Measurements from ENCODE around the gene IL1RAPL1. TPM values are rescaled to one million over a fixed set of nuclear protein-coding genes. Genes with fewer than 3 reads are reported as not detected.

Gene IL1RAPL1
- total and polyA plus RNA-seq, 2 experiments from 2014 or later = 0.18 to 0.49 TPM

DNA sequence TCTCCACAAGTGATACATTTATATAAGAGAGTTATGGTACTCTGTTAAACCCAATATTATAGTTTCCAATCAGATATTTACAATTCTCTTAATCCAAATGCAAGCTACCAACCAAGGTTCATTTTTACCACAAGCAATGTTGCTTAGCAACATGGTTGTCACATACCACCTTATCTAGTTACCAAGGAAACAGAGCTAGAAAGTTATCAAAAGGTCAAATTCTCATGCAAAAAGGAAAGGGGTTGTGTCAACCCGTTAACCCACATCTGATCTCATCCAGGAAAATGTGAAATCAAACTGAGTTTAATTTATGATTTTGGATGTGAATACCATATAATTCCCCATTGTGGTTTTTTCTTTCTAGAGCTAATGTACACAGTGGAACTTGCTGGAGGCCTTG lies 1354.0 kb downstream of the IL1RAPL1 start (continued):
- TF ChIP-seq, protein P1, sequence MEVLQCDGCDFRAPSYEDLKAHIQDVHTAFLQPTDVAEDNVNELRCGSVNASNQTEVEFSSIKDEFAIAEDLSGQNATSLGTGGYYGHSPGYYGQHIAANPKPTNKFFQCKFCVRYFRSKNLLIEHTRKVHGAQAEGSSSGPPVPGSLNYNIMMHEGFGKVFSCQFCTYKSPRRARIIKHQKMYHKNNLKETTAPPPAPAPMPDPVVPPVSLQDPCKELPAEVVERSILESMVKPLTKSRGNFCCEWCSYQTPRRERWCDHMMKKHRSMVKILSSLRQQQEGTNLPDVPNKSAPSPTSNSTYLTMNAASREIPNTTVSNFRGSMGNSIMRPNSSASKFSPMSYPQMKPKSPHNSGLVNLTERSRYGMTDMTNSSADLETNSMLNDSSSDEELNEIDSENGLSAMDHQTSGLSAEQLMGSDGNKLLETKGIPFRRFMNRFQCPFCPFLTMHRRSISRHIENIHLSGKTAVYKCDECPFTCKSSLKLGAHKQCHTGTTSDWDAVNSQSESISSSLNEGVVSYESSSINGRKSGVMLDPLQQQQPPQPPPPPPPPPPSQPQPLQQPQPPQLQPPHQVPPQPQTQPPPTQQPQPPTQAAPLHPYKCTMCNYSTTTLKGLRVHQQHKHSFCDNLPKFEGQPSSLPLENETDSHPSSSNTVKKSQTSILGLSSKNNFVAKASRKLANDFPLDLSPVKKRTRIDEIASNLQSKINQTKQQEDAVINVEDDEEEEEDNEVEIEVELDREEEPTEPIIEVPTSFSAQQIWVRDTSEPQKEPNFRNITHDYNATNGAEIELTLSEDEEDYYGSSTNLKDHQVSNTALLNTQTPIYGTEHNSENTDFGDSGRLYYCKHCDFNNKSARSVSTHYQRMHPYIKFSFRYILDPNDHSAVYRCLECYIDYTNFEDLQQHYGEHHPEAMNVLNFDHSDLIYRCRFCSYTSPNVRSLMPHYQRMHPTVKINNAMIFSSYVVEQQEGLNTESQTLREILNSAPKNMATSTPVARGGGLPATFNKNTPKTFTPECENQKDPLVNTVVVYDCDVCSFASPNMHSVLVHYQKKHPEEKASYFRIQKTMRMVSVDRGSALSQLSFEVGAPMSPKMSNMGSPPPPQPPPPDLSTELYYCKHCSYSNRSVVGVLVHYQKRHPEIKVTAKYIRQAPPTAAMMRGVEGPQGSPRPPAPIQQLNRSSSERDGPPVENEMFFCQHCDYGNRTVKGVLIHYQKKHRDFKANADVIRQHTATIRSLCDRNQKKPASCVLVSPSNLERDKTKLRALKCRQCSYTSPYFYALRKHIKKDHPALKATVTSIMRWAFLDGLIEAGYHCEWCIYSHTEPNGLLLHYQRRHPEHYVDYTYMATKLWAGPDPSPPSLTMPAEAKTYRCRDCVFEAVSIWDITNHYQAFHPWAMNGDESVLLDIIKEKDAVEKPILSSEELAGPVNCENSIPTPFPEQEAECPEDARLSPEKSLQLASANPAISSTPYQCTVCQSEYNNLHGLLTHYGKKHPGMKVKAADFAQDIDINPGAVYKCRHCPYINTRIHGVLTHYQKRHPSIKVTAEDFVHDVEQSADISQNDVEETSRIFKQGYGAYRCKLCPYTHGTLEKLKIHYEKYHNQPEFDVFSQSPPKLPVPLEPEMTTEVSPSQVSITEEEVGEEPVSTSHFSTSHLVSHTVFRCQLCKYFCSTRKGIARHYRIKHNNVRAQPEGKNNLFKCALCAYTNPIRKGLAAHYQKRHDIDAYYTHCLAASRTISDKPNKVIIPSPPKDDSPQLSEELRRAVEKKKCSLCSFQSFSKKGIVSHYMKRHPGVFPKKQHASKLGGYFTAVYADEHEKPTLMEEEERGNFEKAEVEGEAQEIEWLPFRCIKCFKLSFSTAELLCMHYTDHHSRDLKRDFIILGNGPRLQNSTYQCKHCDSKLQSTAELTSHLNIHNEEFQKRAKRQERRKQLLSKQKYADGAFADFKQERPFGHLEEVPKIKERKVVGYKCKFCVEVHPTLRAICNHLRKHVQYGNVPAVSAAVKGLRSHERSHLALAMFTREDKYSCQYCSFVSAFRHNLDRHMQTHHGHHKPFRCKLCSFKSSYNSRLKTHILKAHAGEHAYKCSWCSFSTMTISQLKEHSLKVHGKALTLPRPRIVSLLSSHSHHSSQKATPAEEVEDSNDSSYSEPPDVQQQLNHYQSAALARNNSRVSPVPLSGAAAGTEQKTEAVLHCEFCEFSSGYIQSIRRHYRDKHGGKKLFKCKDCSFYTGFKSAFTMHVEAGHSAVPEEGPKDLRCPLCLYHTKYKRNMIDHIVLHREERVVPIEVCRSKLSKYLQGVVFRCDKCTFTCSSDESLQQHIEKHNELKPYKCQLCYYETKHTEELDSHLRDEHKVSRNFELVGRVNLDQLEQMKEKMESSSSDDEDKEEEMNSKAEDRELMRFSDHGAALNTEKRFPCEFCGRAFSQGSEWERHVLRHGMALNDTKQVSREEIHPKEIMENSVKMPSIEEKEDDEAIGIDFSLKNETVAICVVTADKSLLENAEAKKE (CRISPR knock-in tag; IDR thresholded peaks at IDR 0.05) = no peak
- TF ChIP-seq EZH2 (IDR thresholded peaks at IDR 0.05; ENCODE audit: low read depth, unreplicated experiment) (no peak), STAT1 (IDR thresholded peaks at IDR 0.05; ENCODE audit: unreplicated experiment) (no peak), ZNF331 (CRISPR knock-in tag; IDR thresholded peaks at IDR 0.05; ENCODE audit: low read depth) (no peak), NANOG (IDR thresholded peaks at IDR 0.05; ENCODE audit: borderline replicate concordance) (no peak), EZH2phosphoT487 (IDR thresholded peaks at IDR 0.05; ENCODE audit: unreplicated experiment) (no peak), JUNB (IDR thresholded peaks at IDR 0.05; ENCODE audit: unreplicated experiment) (no peak)

DNA sequence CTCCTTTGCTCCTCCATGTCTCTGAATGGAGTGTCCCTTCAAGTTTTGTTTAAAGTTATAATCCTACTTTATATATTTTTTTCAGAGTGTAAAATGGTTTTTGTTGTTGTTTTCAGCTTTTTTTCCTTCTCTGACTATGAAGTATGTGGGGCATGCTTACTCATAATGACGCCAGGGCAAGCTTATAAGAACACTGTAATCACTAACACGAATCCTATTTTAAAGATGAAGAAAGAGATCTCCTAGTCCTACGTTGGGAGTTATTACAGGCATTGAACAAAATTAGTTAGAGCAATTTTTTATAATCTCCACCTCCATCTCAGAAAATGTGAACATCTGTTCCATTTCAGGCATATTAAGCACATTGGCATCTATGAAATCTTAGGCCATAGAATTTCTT lies 1360.0 kb downstream of the IL1RAPL1 start:
- no peak overlapping the region for H3K4me3 Mint-ChIP-seq
- TF ChIP-seq ZNF114 (CRISPR knock-in tag; IDR thresholded peaks at IDR 0.05) (no peak), POLR2AphosphoS5 (IDR thresholded peaks at IDR 0.05; ENCODE audit: low read depth) (no peak), NANOG (IDR thresholded peaks at IDR 0.05; ENCODE audit: borderline replicate concordance) (no peak), STAT1 (IDR thresholded peaks at IDR 0.05; ENCODE audit: unreplicated experiment) (no peak)
- TF ChIP-seq, protein P2, sequence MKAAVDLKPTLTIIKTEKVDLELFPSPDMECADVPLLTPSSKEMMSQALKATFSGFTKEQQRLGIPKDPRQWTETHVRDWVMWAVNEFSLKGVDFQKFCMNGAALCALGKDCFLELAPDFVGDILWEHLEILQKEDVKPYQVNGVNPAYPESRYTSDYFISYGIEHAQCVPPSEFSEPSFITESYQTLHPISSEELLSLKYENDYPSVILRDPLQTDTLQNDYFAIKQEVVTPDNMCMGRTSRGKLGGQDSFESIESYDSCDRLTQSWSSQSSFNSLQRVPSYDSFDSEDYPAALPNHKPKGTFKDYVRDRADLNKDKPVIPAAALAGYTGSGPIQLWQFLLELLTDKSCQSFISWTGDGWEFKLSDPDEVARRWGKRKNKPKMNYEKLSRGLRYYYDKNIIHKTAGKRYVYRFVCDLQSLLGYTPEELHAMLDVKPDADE (IDR thresholded peaks at IDR 0.05) = no peak
- TF ChIP-seq, protein P3, sequence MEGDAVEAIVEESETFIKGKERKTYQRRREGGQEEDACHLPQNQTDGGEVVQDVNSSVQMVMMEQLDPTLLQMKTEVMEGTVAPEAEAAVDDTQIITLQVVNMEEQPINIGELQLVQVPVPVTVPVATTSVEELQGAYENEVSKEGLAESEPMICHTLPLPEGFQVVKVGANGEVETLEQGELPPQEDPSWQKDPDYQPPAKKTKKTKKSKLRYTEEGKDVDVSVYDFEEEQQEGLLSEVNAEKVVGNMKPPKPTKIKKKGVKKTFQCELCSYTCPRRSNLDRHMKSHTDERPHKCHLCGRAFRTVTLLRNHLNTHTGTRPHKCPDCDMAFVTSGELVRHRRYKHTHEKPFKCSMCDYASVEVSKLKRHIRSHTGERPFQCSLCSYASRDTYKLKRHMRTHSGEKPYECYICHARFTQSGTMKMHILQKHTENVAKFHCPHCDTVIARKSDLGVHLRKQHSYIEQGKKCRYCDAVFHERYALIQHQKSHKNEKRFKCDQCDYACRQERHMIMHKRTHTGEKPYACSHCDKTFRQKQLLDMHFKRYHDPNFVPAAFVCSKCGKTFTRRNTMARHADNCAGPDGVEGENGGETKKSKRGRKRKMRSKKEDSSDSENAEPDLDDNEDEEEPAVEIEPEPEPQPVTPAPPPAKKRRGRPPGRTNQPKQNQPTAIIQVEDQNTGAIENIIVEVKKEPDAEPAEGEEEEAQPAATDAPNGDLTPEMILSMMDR (conservative IDR thresholded peaks at IDR 0.05; ENCODE audit: low read depth in 2 of 2) = no peak

More for the DNA sequence above, 1360.0 kb downstream of the IL1RAPL1 start:
- Histone ChIP-seq H3K9me2 (ENCODE audit: insufficient read depth) (no peaks in the 10 kb centered on the region), H3F3A (replicated peaks; ENCODE audit: low read depth) (no peaks in the 10 kb centered on the region), H2AFZ (no peak overlapping the region), H3K4me2 (no peak overlapping the region), H3K4me3 (no peak overlapping the region), H3K79me2 (replicated peaks; ENCODE audit: insufficient read depth) (no peaks in the 10 kb centered on the region), H3K27me3 (ENCODE audit: insufficient read depth) (no peaks in the 10 kb centered on the region), H3K27ac (ENCODE audit: low read depth) (no peak overlapping the region), H4K20me1 (replicated peaks; ENCODE audit: insufficient read depth) (no peaks in the 10 kb centered on the region), H3K4me1 (ENCODE audit: insufficient read depth) (no peaks in the 10 kb centered on the region), H3K36me3 (ENCODE audit: insufficient read depth) (no peaks in the 10 kb centered on the region)
- Mint-ChIP-seq H3K4me1 (peaks cover 2% of the 10 kb centered on the region; the same call in 1 of the 3 replicates), H3K27me3 (ENCODE audit: insufficient read depth, low read depth, poor library complexity) (no peaks in the 10 kb centered on the region), H3K9me3 (no peaks in the 10 kb centered on the region; the same call in 2 of the 3 replicates), H3K27ac (no peak overlapping the region), H3K36me3 (ENCODE audit: low read depth) (no peaks in the 10 kb centered on the region)
- DNase-seq (ENCODE audit: low spot score) = no peak
- no peak for ATAC-seq

All from GM23338 (cell line).